MM.1S (cell line): ENCODE data around the gene LMO7.

Source experiments
- DNase-seq: peaks from one replicate; pipeline ENCODE4 v3.0.0-alpha.2; 2015
- H2AFZ ChIP-seq: fragments of 300-600 bp; sonication (generic); 2 replicates; pipeline ENCODE4 v1.6.0; 2016; ENCODE audit warnings: antibody characterized with exemption, low read length
- H3F3A ChIP-seq: fragments of 300-600 bp; sonication (generic); 2 replicates; pipeline ENCODE4 v1.6.1; 2016; ENCODE audit warnings: mild to moderate bottlenecking, antibody characterized with exemption, low read length, moderate library complexity, mixed read lengths; ENCODE audit not compliant: insufficient read depth
- H3K27ac ChIP-seq: fragments of 300-600 bp; sonication (generic); 2 replicates; pipeline ENCODE4 v1.5.1; 2016; ENCODE audit warnings: mild to moderate bottlenecking, low read length
- H3K27me3 ChIP-seq: fragments of 300-600 bp; sonication (generic); replicated peaks from 2 replicates; pipeline ENCODE4 v1.6.0; 2016; ENCODE audit warnings: low read length; ENCODE audit not compliant: insufficient read depth
- H3K36me3 ChIP-seq: fragments of 300-600 bp; sonication (generic); replicated peaks from 2 replicates; pipeline ENCODE4 v1.6.1; 2016; ENCODE audit warnings: mild to moderate bottlenecking, low read length, mixed read lengths; ENCODE audit not compliant: insufficient read depth
- H3K4me1 ChIP-seq: fragments of 300-600 bp; sonication (generic); 2 replicates; pipeline ENCODE4 v1.6.1; 2016; ENCODE audit warnings: low read length, mixed read lengths
- H3K4me2 ChIP-seq: fragments of 300-600 bp; sonication (generic); 2 replicates; pipeline ENCODE4 v1.6.0; 2016; ENCODE audit warnings: low read depth, low read length
- H3K4me3 ChIP-seq: fragments of 300-600 bp; sonication (generic); 2 replicates; pipeline ENCODE4 v1.5.1; 2016; ENCODE audit warnings: low read length, mixed read lengths
- H3K79me2 ChIP-seq: fragments of 300-600 bp; sonication (generic); 2 replicates; pipeline ENCODE4 v1.6.1; 2016; ENCODE audit warnings: mixed run types, low read length, mixed read lengths
- H3K9ac ChIP-seq: fragments of 300-600 bp; sonication (generic); 2 replicates; pipeline ENCODE4 v1.6.1; 2016; ENCODE audit warnings: low read length, mixed read lengths
- H3K9me2 ChIP-seq: fragments of 300-600 bp; sonication (generic); replicated peaks from 2 replicates; pipeline ENCODE4 v1.6.1; 2016; ENCODE audit warnings: mild to moderate bottlenecking, low read length, mixed read lengths; ENCODE audit not compliant: insufficient read depth
- H3K9me3 ChIP-seq: fragments of 300-600 bp; sonication (generic); replicated peaks from 2 replicates; pipeline ENCODE4 v1.6.1; 2016; ENCODE audit warnings: mild to moderate bottlenecking, low read length, mixed read lengths; ENCODE audit not compliant: insufficient read depth
- H4K20me1 ChIP-seq: fragments of 300-600 bp; sonication (generic); 2 replicates; pipeline ENCODE4 v1.6.1; 2016; ENCODE audit warnings: mild to moderate bottlenecking, low read length, moderate library complexity, mixed read lengths; ENCODE audit not compliant: insufficient read depth
- CTCF ChIP-seq: fragments of 300-600 bp; sonication (generic); IDR thresholded peaks from 2 replicates; pipeline ENCODE4 v1.5.1; 2016; ENCODE audit warnings: antibody characterized with exemption, low read length, mixed read lengths
- EZH2 ChIP-seq: fragments of 300-600 bp; sonication (generic); optimal IDR thresholded peaks from 2 replicates; pipeline ENCODE3; 2017; ENCODE audit warnings: low read depth, mild to moderate bottlenecking, antibody characterized with exemption, low read length, mixed read lengths
- EZH2phosphoT487 ChIP-seq: fragments of 300-600 bp; sonication (generic); IDR thresholded peaks from 2 replicates; pipeline ENCODE4 v1.6.1; 2018; ENCODE audit warnings: antibody characterized with exemption, low read length

The LMO7 gene

GRCh38 chr13:75870397-75870903 is 234.3 kb downstream of the LMO7 start:
- H3K27ac ChIP-seq, result peak overlapping the region; percentile 54; the same call in 1 of the 2 replicates

GRCh38 chr13:75871059-75871458 is 234.9 kb downstream of the LMO7 start:
- H2AFZ ChIP-seq, result peak overlapping the region; percentile 89
- 0 out of 2 replicates have a peak, but pooled peaks cover 5% of the 10 kb centered on the region for H3K4me1 ChIP-seq
- H4K20me1 ChIP-seq, result no peaks in the 10 kb centered on the region
- H3K79me2 ChIP-seq, result no peaks in the 10 kb centered on the region
- DNase-seq, result no peak
- no peak overlapping the region for H3K9ac ChIP-seq
- no peaks in the 10 kb centered on the region for H3K9me2 ChIP-seq
- H3K36me3 ChIP-seq, result no peaks in the 10 kb centered on the region
- peak overlapping the region; percentile 58; the same call in 1 of the 2 replicates for H3K4me3 ChIP-seq
- peak overlapping the region; percentile 80; the same call in 1 of the 2 replicates for H3K4me2 ChIP-seq
- no peaks in the 10 kb centered on the region for H3K9me3 ChIP-seq
- no peaks in the 10 kb centered on the region for H3K27me3 ChIP-seq
- peaks cover 10% of the 10 kb centered on the region; the same call in 1 of the 2 replicates for H3F3A ChIP-seq
- H3K27ac ChIP-seq, result no peak overlapping the region
- TF ChIP-seq EZH2 (no peak), CTCF (no peak), EZH2phosphoT487 (no peak)

More at GRCh38 chr13:75870397-75870903, 234.3 kb downstream of the LMO7 start:
- H3K9me2 ChIP-seq, result no peaks in the 10 kb centered on the region
- peak overlapping the region; percentile 58 for H3K4me3 ChIP-seq
- peak overlapping the region; percentile 89 for H2AFZ ChIP-seq
- no peaks in the 10 kb centered on the region for H4K20me1 ChIP-seq
- peak overlapping the region; percentile 80 for H3K4me2 ChIP-seq
- H3K9me3 ChIP-seq, result no peaks in the 10 kb centered on the region
- TF ChIP-seq CTCF (peak; percentile 80), EZH2phosphoT487 (no peak), EZH2 (no peak)
- 0 out of 2 replicates have a peak, but pooled peaks cover 5% of the 10 kb centered on the region for H3K4me1 ChIP-seq
- peak; percentile 58 for DNase-seq
- no peaks in the 10 kb centered on the region for H3K36me3 ChIP-seq
- H3F3A ChIP-seq, result peaks cover 10% of the 10 kb centered on the region; the same call in 1 of the 2 replicates
- H3K79me2 ChIP-seq, result no peaks in the 10 kb centered on the region
- H3K27me3 ChIP-seq, result no peaks in the 10 kb centered on the region
- peak overlapping the region; percentile 31; the same call in 1 of the 2 replicates for H3K9ac ChIP-seq

- no peak overlapping the region for H2AFZ ChIP-seq
- H3F3A ChIP-seq, result peaks cover 10% of the 10 kb centered on the region; the same call in 1 of the 2 replicates
- no peak overlapping the region for H3K27ac ChIP-seq
- H3K9ac ChIP-seq, result no peak overlapping the region
- H3K4me1 ChIP-seq, result 0 out of 2 replicates have a peak, but pooled peaks cover 5% of the 10 kb centered on the region
- H4K20me1 ChIP-seq, result no peaks in the 10 kb centered on the region
- H3K27me3 ChIP-seq, result no peaks in the 10 kb centered on the region
- DNase-seq, result no peak
- H3K4me2 ChIP-seq, result no peak overlapping the region
- no peaks in the 10 kb centered on the region for H3K9me2 ChIP-seq
- H3K4me3 ChIP-seq, result no peak overlapping the region
- no peaks in the 10 kb centered on the region for H3K36me3 ChIP-seq
- TF ChIP-seq CTCF, result no peak
- H3K9me3 ChIP-seq, result no peaks in the 10 kb centered on the region
- no peaks in the 10 kb centered on the region for H3K79me2 ChIP-seq
Observed at GRCh38 chr13:75872980-75873379, 236.8 kb downstream of the LMO7 start.
